Neural cell (in vitro differentiated cells): Measurements from ENCODE around the gene ADCY1. TPM values are rescaled to one million over a fixed set of nuclear protein-coding genes. Genes with fewer than 3 reads are reported as not detected.

Experiments
- H2AFZ ChIP-seq: fragments of 200-600, 300-800 bp; sonication (generic), shearing (Covaris generic); 2 replicates; pipeline ENCODE4 v1.6.0; 2014; ENCODE audit warnings: low read depth, mild to moderate bottlenecking, antibody characterized with exemption, low read length, moderate library complexity
- H3F3A ChIP-seq: fragments of 200-600 bp; shearing (Covaris generic); 2 replicates; pipeline ENCODE4 v1.6.1; 2016; ENCODE audit warnings: mild to moderate bottlenecking, moderate library complexity, mixed read lengths, antibody characterized with exemption, low read length; ENCODE audit not compliant: insufficient read depth, poor library complexity, severe bottlenecking
- H3K27ac ChIP-seq: fragments of 200-600, 300-800 bp; sonication (generic), shearing (Covaris generic); 2 replicates; pipeline ENCODE4 v1.5.1; 2014; ENCODE audit warnings: mild to moderate bottlenecking, low read length, moderate library complexity
- H3K27me3 ChIP-seq: fragments of 300-800, 200-600 bp; sonication (generic), shearing (Covaris generic); 2 replicates; pipeline ENCODE4 v1.6.0; 2014; ENCODE audit warnings: mild to moderate bottlenecking, low read depth, low read length, moderate library complexity; ENCODE audit not compliant: insufficient read depth
- H3K36me3 ChIP-seq: fragments of 300-800, 200-600 bp; sonication (generic), shearing (Covaris generic); 2 replicates; pipeline ENCODE4 v1.5.1; 2014; ENCODE audit warnings: mild to moderate bottlenecking, antibody characterized with exemption, low read length, moderate library complexity; ENCODE audit not compliant: insufficient read depth
- H3K4me2 ChIP-seq: fragments of 300-800, 200-600 bp; sonication (generic), shearing (Covaris generic); 2 replicates; pipeline ENCODE4 v1.6.0; 2014; ENCODE audit warnings: mild to moderate bottlenecking, low read length
- H3K4me3 ChIP-seq: fragments of 300-800, 200-600 bp; sonication (generic), shearing (Covaris generic); 2 replicates; pipeline ENCODE4 v1.5.1; 2014; ENCODE audit warnings: mild to moderate bottlenecking, low read length, moderate library complexity
- H3K79me2 ChIP-seq: fragments of 200-600 bp; shearing (Covaris generic); replicated peaks from 2 replicates; pipeline ENCODE4 v1.6.0; 2014; ENCODE audit warnings: mild to moderate bottlenecking, low read length, moderate library complexity; ENCODE audit not compliant: insufficient read depth
- H3K9ac ChIP-seq: fragments of 300-800, 200-600 bp; sonication (generic), shearing (Covaris generic); 2 replicates; pipeline ENCODE4 v1.6.1; 2016; ENCODE audit warnings: mild to moderate bottlenecking, low read length, mixed read lengths
- H3K9me2 ChIP-seq: fragments of 200-600 bp; shearing (Covaris generic); 2 replicates; pipeline ENCODE4 v1.6.1; 2016; ENCODE audit warnings: mild to moderate bottlenecking, low read length, mixed read lengths; ENCODE audit not compliant: insufficient read depth
- H3K9me3 ChIP-seq: fragments of 200-600, 300-800 bp; sonication (generic), shearing (Covaris generic); 2 replicates; pipeline ENCODE4 v1.6.1; 2016; ENCODE audit warnings: mild to moderate bottlenecking, mixed run types, low read length, moderate library complexity, mixed read lengths
- H4K20me1 ChIP-seq: fragments of 200-600 bp; shearing (Covaris generic); 2 replicates; pipeline ENCODE4 v1.6.1; 2016; ENCODE audit warnings: mild to moderate bottlenecking, mixed run types; ENCODE audit not compliant: insufficient read depth
- EP300 ChIP-seq: fragments of 450-650 bp; conservative IDR thresholded peaks from 2 replicates; pipeline ENCODE4 v1.6.1; 2014; ENCODE audit warnings: antibody characterized with exemption, mild to moderate bottlenecking, moderate library complexity; ENCODE audit not compliant: poor library complexity, severe bottlenecking
- EZH2 ChIP-seq: fragments of 200-600, 300-800 bp; shearing (Covaris generic), sonication (generic); IDR thresholded peaks from 2 replicates; pipeline ENCODE4 v1.6.1; 2014; ENCODE audit warnings: antibody characterized with exemption, low read length, borderline replicate concordance, mild to moderate bottlenecking; ENCODE audit not compliant: insufficient read depth, poor library complexity, severe bottlenecking
- MXI1 ChIP-seq: fragments of 450-650 bp; conservative IDR thresholded peaks from 2 replicates; pipeline ENCODE4 v1.6.1; 2014; ENCODE audit warnings: antibody characterized with exemption, mild to moderate bottlenecking; ENCODE audit not compliant: poor library complexity, severe bottlenecking
- POLR2AphosphoS5 ChIP-seq: IDR thresholded peaks from 2 replicates; pipeline ENCODE4 v1.6.1; 2012
- RAD21 ChIP-seq: fragments of 450-650 bp; conservative IDR thresholded peaks from 2 replicates; pipeline ENCODE4 v1.6.1; 2014; ENCODE audit warnings: antibody characterized with exemption, mild to moderate bottlenecking, moderate library complexity
- REST ChIP-seq: IDR thresholded peaks from 2 replicates; pipeline ENCODE4 v1.6.1; 2012; ENCODE audit warnings: borderline replicate concordance
- SMC3 ChIP-seq: fragments of 450-650 bp; conservative IDR thresholded peaks from 2 replicates; pipeline ENCODE4 v1.6.1; 2014; ENCODE audit warnings: antibody characterized with exemption, mild to moderate bottlenecking, moderate library complexity; ENCODE audit not compliant: poor library complexity
- TAF1 ChIP-seq: IDR thresholded peaks from 2 replicates; pipeline ENCODE4 v1.6.1; 2012; ENCODE audit warnings: low read depth
- polyA plus RNA-seq: library from polyadenylated mRNA; depleted of rRNA; stranded (reverse); fragments of >200 nt; gene quantifications from 2 replicates; pipeline ENCODE4 v1.2.3, GENCODE V29; 2014
- TF ChIP-seq, protein P1 (sequence below): fragments of 450-650 bp; IDR thresholded peaks from 2 replicates; pipeline ENCODE4 v1.5.1; 2014; ENCODE audit warnings: antibody characterized with exemption, mild to moderate bottlenecking, moderate library complexity; ENCODE audit not compliant: poor library complexity, severe bottlenecking

Gene ADCY1
- polyA plus RNA-seq, 1 donor from 2014 or later: 14.8 TPM

DNA sequence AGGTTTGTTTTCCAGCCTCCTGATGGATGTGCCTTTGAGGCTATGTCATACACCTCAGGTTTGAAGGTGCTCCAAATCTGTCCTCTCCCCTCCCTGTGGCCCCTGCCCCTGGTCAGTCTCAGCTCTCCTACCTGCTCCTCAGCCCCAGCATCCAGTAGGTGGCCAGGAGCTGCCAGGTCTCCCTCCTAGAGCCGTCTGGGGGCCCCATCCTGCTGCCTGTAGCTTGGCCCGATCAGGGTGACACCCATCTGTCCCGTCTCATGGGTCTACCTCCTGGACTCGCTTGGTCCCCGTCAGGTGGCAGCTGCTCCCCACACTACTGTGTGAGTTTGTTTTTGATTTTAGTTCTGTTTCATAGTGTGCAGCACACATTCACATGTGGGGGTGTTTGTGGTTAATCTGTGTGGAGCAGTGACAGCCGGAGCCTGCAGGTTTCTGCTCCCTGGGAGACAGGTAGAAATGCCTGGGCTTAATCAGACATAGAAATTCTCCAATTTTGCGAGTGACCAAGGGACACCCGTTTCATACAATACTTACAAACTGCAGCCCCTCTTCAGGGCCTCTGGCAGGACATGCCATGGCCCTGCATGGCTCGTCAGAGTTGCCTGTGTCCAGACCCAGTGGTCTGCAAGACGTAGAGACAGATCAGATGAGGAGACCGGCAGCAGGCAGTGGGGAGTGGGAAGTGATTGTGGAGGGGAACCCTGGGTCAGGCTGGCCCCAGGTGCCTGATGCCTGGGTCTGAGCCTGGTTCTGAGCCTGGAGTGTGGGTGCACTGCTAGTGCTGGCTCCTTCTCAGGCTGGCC lies 17.1 kb downstream of the ADCY1 start:
- no peaks in the 10 kb centered on the region for H4K20me1 ChIP-seq
- TF ChIP-seq POLR2AphosphoS5 (no peak), MXI1 (no peak), EP300 (no peak), REST (no peak), EZH2 (no peak), RAD21 (no peak), SMC3 (no peak), TAF1 (no peak)
- TF ChIP-seq, protein P1, sequence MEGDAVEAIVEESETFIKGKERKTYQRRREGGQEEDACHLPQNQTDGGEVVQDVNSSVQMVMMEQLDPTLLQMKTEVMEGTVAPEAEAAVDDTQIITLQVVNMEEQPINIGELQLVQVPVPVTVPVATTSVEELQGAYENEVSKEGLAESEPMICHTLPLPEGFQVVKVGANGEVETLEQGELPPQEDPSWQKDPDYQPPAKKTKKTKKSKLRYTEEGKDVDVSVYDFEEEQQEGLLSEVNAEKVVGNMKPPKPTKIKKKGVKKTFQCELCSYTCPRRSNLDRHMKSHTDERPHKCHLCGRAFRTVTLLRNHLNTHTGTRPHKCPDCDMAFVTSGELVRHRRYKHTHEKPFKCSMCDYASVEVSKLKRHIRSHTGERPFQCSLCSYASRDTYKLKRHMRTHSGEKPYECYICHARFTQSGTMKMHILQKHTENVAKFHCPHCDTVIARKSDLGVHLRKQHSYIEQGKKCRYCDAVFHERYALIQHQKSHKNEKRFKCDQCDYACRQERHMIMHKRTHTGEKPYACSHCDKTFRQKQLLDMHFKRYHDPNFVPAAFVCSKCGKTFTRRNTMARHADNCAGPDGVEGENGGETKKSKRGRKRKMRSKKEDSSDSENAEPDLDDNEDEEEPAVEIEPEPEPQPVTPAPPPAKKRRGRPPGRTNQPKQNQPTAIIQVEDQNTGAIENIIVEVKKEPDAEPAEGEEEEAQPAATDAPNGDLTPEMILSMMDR: no peak
- H3K36me3 ChIP-seq: no peaks in the 10 kb centered on the region
- H3K27me3 ChIP-seq: no peaks in the 10 kb centered on the region
- H3K79me2 ChIP-seq: no peaks in the 10 kb centered on the region
- no peak overlapping the region for H3K4me3 ChIP-seq
- no peak overlapping the region for H2AFZ ChIP-seq
- H3K27ac ChIP-seq: no peak overlapping the region
- no peak overlapping the region for H3K9ac ChIP-seq
- no peaks in the 10 kb centered on the region for H3K9me2 ChIP-seq
- no peaks in the 10 kb centered on the region for H3K9me3 ChIP-seq
- H3K4me2 ChIP-seq: no peak overlapping the region
- H3F3A ChIP-seq: no peaks in the 10 kb centered on the region

GRCh38 chr7:45592230-45592991 lies 18.2 kb downstream of the ADCY1 start:
- Histone ChIP-seq H3K27me3 (no peaks in the 10 kb centered on the region), H3F3A (no peaks in the 10 kb centered on the region), H3K4me2 (no peak overlapping the region), H3K4me3 (no peak overlapping the region), H2AFZ (no peak overlapping the region), H3K36me3 (no peaks in the 10 kb centered on the region), H3K9ac (no peak overlapping the region), H3K9me2 (no peaks in the 10 kb centered on the region), H3K27ac (no peak overlapping the region), H4K20me1 (no peaks in the 10 kb centered on the region), H3K9me3 (no peaks in the 10 kb centered on the region), H3K79me2 (no peaks in the 10 kb centered on the region)
- TF ChIP-seq SMC3: no peak
- no peak for TF ChIP-seq EZH2
- no peak for TF ChIP-seq EP300
- TF ChIP-seq, protein P1: no peak
- TF ChIP-seq TAF1: no peak
